HL-60 (cell line): Measurements from ENCODE around the gene HTR3B.

Experiments used
- GABPA ChIP-seq: IDR thresholded peaks from 2 replicates; pipeline ENCODE4 v1.6.1; 2012; ENCODE audit warnings: low read depth
- POLR2AphosphoS5 ChIP-seq: IDR thresholded peaks from 2 replicates; pipeline ENCODE4 v1.6.1; 2012; ENCODE audit warnings: low read depth
- TF ChIP-seq, protein P1 (sequence below): IDR thresholded peaks from one replicate; pipeline ENCODE4 v1.5.1; 2011; ENCODE audit warnings: low read length, control low read depth, inconsistent platforms; ENCODE audit not compliant: insufficient read depth
- TF ChIP-seq, protein P2 (sequence below): IDR thresholded peaks from 2 replicates; pipeline ENCODE4 v1.6.1; 2012; ENCODE audit warnings: low read depth; ENCODE audit not compliant: insufficient replicate concordance

DNA sequence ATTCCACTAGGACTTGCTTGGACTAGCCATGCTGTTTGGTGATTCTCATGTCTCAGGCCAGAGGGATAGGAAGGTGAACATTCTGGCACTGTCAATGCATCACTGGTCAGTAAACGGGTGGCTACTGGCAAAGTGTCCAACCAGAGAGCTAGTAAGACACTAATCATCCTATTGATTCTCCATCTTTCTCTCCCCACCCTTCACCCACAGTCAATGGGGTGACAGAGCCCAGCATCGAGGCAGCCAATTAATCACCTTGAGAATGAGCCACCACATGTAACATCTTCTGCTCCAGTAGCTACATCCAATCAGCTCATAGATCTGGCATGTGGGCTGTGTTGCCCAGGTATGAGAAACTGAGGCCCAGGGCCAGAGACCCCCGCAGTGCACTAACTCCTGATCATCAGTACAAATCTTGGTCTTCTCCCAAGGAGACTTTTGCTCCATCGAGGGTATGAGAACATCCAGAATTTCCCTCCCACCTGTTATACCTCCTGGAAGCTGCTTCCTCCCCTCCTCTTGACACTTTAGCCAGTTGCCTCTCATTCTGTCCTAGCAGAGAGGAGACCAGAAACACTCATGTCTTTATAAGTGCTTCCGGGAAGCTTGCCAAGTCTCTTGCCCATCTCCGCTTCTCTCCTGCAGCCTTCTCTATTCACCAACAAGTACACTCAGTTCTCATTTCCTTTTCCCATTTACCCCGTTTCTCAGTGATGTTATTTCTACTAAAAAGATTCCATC lies 87.3 kb downstream of the HTR3B start:
- TF ChIP-seq POLR2AphosphoS5, result no peak
- TF ChIP-seq, protein P1, sequence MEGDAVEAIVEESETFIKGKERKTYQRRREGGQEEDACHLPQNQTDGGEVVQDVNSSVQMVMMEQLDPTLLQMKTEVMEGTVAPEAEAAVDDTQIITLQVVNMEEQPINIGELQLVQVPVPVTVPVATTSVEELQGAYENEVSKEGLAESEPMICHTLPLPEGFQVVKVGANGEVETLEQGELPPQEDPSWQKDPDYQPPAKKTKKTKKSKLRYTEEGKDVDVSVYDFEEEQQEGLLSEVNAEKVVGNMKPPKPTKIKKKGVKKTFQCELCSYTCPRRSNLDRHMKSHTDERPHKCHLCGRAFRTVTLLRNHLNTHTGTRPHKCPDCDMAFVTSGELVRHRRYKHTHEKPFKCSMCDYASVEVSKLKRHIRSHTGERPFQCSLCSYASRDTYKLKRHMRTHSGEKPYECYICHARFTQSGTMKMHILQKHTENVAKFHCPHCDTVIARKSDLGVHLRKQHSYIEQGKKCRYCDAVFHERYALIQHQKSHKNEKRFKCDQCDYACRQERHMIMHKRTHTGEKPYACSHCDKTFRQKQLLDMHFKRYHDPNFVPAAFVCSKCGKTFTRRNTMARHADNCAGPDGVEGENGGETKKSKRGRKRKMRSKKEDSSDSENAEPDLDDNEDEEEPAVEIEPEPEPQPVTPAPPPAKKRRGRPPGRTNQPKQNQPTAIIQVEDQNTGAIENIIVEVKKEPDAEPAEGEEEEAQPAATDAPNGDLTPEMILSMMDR, result no peak
- no peak for TF ChIP-seq GABPA
- TF ChIP-seq, protein P2, sequence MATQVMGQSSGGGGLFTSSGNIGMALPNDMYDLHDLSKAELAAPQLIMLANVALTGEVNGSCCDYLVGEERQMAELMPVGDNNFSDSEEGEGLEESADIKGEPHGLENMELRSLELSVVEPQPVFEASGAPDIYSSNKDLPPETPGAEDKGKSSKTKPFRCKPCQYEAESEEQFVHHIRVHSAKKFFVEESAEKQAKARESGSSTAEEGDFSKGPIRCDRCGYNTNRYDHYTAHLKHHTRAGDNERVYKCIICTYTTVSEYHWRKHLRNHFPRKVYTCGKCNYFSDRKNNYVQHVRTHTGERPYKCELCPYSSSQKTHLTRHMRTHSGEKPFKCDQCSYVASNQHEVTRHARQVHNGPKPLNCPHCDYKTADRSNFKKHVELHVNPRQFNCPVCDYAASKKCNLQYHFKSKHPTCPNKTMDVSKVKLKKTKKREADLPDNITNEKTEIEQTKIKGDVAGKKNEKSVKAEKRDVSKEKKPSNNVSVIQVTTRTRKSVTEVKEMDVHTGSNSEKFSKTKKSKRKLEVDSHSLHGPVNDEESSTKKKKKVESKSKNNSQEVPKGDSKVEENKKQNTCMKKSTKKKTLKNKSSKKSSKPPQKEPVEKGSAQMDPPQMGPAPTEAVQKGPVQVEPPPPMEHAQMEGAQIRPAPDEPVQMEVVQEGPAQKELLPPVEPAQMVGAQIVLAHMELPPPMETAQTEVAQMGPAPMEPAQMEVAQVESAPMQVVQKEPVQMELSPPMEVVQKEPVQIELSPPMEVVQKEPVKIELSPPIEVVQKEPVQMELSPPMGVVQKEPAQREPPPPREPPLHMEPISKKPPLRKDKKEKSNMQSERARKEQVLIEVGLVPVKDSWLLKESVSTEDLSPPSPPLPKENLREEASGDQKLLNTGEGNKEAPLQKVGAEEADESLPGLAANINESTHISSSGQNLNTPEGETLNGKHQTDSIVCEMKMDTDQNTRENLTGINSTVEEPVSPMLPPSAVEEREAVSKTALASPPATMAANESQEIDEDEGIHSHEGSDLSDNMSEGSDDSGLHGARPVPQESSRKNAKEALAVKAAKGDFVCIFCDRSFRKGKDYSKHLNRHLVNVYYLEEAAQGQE, result peak; percentile 8
